Endothelial cell (in vitro differentiated cells): Measurements from ENCODE around the gene PXDN. TPM values are rescaled to one million over a fixed set of nuclear protein-coding genes. Genes with fewer than 3 reads are reported as not detected.

Experiments
- DNase-seq: peaks from one replicate; pipeline ENCODE4 v3.0.0; 2021; ENCODE audit warnings: low spot score
- H3K27ac Mint-ChIP-seq: one replicate; pipeline ENCODE4 v1.8.0; 2021; ENCODE audit warnings: mixed read lengths, inconsistent platforms; ENCODE audit not compliant: unreplicated experiment
- H3K27me3 Mint-ChIP-seq: one replicate; pipeline ENCODE4 v1.8.0; 2021; ENCODE audit warnings: mild to moderate bottlenecking, moderate library complexity, mixed read lengths, inconsistent platforms; ENCODE audit not compliant: unreplicated experiment
- H3K36me3 Mint-ChIP-seq: one replicate; pipeline ENCODE4 v1.8.0; 2021; ENCODE audit warnings: mild to moderate bottlenecking, low read depth, mixed read lengths, inconsistent platforms; ENCODE audit not compliant: unreplicated experiment
- H3K4me1 Mint-ChIP-seq: one replicate; pipeline ENCODE4 v1.8.0; 2021; ENCODE audit warnings: mild to moderate bottlenecking, mixed read lengths, inconsistent platforms; ENCODE audit not compliant: unreplicated experiment
- H3K4me3 Mint-ChIP-seq: one replicate; pipeline ENCODE4 v1.8.0; 2021; ENCODE audit warnings: mild to moderate bottlenecking, mixed read lengths, inconsistent platforms; ENCODE audit not compliant: unreplicated experiment
- H3K9me3 Mint-ChIP-seq: one replicate; pipeline ENCODE4 v1.8.0; 2021; ENCODE audit warnings: mixed read lengths, inconsistent platforms; ENCODE audit not compliant: unreplicated experiment
- CTCF ChIP-seq: fragments of 200-600 bp; sonication (generic); IDR thresholded peaks from one replicate; pipeline ENCODE4 v1.5.0; 2021; ENCODE audit warnings: antibody characterized with exemption; ENCODE audit not compliant: unreplicated experiment
- total RNA-seq: library from RNA; stranded (reverse); fragmentation: NEBNext Ultra II Directional; extraction: Animal tissue kit (Norgen Biotek cat#: 25700); gene quantifications from one replicate; pipeline ENCODE4 v1.2.1, GENCODE V29; 2021; ENCODE audit not compliant: unreplicated experiment

The PXDN gene
- total RNA-seq, 1 donor from 2014 or later = 521 TPM

GRCh38 chr2:1756456-1756855 is 12.1 kb upstream of the PXDN start:
- H3K9me3 Mint-ChIP-seq = peaks cover 4% of the 10 kb centered on the region
- peaks cover 4% of the 10 kb centered on the region for H3K27me3 Mint-ChIP-seq
- no peaks in the 10 kb centered on the region for H3K36me3 Mint-ChIP-seq
- H3K27ac Mint-ChIP-seq = no peak overlapping the region
- no peaks in the 10 kb centered on the region for H3K4me1 Mint-ChIP-seq
- no peak for DNase-seq
- no peak overlapping the region for H3K4me3 Mint-ChIP-seq
- TF ChIP-seq CTCF = no peak

- Mint-ChIP-seq H3K4me3 (no peak overlapping the region), H3K36me3 (no peaks in the 10 kb centered on the region), H3K27ac (no peak overlapping the region), H3K27me3 (peaks cover 4% of the 10 kb centered on the region), H3K4me1 (peaks cover 4% of the 10 kb centered on the region), H3K9me3 (peaks cover 4% of the 10 kb centered on the region)
- DNase-seq = no peak
- TF ChIP-seq CTCF = no peak
Observed at GRCh38 chr2:1755436-1756191, 11.3 kb upstream of the PXDN start.

- Mint-ChIP-seq H3K4me3 (no peak overlapping the region), H3K9me3 (peaks cover 4% of the 10 kb centered on the region), H3K36me3 (no peaks in the 10 kb centered on the region), H3K27ac (no peak overlapping the region), H3K4me1 (peaks cover 4% of the 10 kb centered on the region), H3K27me3 (peaks cover 4% of the 10 kb centered on the region)
- DNase-seq = no peak
- no peak for TF ChIP-seq CTCF
Observed at GRCh38 chr2:1754461-1755170, 10.3 kb upstream of the PXDN start.

GRCh38 chr2:1754046-1754445 is 9.7 kb upstream of the PXDN start:
- TF ChIP-seq CTCF = no peak
- H3K27ac Mint-ChIP-seq = no peak overlapping the region
- DNase-seq = no peak
- peaks cover 4% of the 10 kb centered on the region for H3K9me3 Mint-ChIP-seq
- peaks cover 8% of the 10 kb centered on the region for H3K27me3 Mint-ChIP-seq
- H3K36me3 Mint-ChIP-seq = no peaks in the 10 kb centered on the region
- H3K4me1 Mint-ChIP-seq = peaks cover 4% of the 10 kb centered on the region
- no peak overlapping the region for H3K4me3 Mint-ChIP-seq

GRCh38 chr2:1752751-1753150 is 8.4 kb upstream of the PXDN start:
- no peak overlapping the region for H3K27ac Mint-ChIP-seq
- H3K27me3 Mint-ChIP-seq = peaks cover 12% of the 10 kb centered on the region
- H3K36me3 Mint-ChIP-seq = no peaks in the 10 kb centered on the region
- no peak overlapping the region for H3K4me3 Mint-ChIP-seq
- peaks cover 4% of the 10 kb centered on the region for H3K9me3 Mint-ChIP-seq
- H3K4me1 Mint-ChIP-seq = peaks cover 4% of the 10 kb centered on the region
- TF ChIP-seq CTCF = no peak
- DNase-seq = no peak
